GM12874 (cell line): Measurements from ENCODE around the gene NIPBL.

Experiments
- CTCF ChIP-seq: IDR thresholded peaks from 2 replicates; pipeline ENCODE4 v1.5.1; 2011; ENCODE audit warnings: low read depth, mild to moderate bottlenecking, control low read depth, low read length, moderate library complexity; ENCODE audit not compliant: insufficient read depth

NIPBL gene

GRCh38 chr5:36929438-36929837 is 52.9 kb downstream of the NIPBL start:
- no peak for TF ChIP-seq CTCF

GRCh38 chr5:36932056-36932455 is 55.5 kb downstream of the NIPBL start:
- TF ChIP-seq CTCF = no peak

GRCh38 chr5:36932699-36933098 is 56.1 kb downstream of the NIPBL start:
- no peak for TF ChIP-seq CTCF

GRCh38 chr5:36934740-36935356 is 58.3 kb downstream of the NIPBL start:
- no peak for TF ChIP-seq CTCF

- TF ChIP-seq CTCF = no peak
Observed at GRCh38 chr5:36935805-36936204, 59.2 kb downstream of the NIPBL start.

- no peak for TF ChIP-seq CTCF
Observed at GRCh38 chr5:36936309-36936708, 59.7 kb downstream of the NIPBL start.

GRCh38 chr5:36938129-36938528 is 61.6 kb downstream of the NIPBL start:
- TF ChIP-seq CTCF = no peak
